ENCODE data around the gene CASP14.
"Not testable (repeated sequence)": the region's sequence is repeated elsewhere in the genome, so short reads cannot be mapped to it uniquely, and the experiment has no call there.

DNA sequence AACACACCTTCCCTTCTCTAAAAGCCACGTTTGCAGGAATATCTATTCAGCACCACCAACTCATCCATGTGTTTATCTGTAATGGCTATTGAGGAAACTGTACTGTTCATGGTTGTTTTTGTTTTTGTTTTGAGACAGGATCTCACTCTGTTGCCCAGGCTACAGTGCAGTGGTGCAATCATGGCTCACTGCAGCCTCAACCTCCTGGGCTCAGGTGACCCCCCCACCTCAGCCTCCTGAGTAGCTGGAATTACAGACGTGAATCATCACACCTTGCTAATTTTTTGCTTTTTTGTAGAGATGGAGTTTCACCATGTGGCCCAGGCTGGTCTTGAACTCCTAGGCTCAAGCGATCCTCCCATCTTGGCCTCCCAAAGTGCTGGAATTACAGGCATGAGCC lies 30.4 kb upstream of the CASP14 start:
- not testable (repeated sequence) for TF ChIP-seq POLR2A (IDR thresholded peaks at IDR 0.05)
- TF ChIP-seq, protein P1, sequence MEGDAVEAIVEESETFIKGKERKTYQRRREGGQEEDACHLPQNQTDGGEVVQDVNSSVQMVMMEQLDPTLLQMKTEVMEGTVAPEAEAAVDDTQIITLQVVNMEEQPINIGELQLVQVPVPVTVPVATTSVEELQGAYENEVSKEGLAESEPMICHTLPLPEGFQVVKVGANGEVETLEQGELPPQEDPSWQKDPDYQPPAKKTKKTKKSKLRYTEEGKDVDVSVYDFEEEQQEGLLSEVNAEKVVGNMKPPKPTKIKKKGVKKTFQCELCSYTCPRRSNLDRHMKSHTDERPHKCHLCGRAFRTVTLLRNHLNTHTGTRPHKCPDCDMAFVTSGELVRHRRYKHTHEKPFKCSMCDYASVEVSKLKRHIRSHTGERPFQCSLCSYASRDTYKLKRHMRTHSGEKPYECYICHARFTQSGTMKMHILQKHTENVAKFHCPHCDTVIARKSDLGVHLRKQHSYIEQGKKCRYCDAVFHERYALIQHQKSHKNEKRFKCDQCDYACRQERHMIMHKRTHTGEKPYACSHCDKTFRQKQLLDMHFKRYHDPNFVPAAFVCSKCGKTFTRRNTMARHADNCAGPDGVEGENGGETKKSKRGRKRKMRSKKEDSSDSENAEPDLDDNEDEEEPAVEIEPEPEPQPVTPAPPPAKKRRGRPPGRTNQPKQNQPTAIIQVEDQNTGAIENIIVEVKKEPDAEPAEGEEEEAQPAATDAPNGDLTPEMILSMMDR (IDR thresholded peaks at IDR 0.05), result not testable (repeated sequence)
